ENCODE measurements around the gene DHRS7B. TPM values are rescaled to one million over a fixed set of nuclear protein-coding genes. Genes with fewer than 3 reads are reported as not detected.
"Not testable (repeated sequence)": the region's sequence is repeated elsewhere in the genome, so short reads cannot be mapped to it uniquely, and the experiment has no call there.

DHRS7B gene
- total and polyA plus RNA-seq, 12 donors = 17.1 to 48.6 (median 27.3) TPM

DNA sequence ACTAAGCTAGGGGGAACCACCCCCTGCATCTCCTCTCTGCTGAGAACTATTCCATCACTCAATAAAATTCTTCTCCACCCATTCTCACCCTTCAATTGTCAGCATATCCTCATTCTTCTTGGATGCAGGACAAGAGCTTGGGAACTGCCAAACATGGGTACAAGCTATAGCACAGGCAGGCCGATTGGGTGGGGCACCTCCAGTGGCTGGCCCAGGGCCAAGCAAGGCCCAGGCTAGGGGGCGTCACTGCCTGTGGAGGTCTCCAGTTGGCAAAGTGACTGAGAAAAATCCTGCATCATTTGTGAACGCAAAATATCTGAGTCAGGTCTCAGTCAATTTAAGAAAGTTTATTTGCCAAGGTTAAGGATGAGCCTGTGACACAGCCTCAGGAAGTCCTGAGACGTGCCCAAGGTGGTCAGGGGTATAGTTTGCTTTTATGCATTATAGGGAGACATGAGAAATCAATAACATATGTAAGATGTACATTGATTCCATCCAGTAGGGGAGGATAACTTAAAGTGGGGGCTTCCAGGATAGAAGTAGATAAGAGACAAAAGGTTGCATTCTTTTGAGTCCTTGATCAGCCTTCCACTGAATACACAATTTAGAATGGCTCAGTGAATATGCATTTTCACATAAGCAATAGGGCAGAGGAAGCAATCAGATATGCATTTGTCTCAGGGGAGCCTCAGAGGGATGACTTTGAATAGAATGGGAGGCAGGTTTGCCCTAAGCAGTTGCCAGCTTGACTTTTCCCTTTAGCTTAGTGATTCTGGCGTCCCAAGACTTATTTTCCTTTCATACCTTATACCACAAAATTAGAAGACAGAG, 21.5 kb upstream of the DHRS7B start:
- 74 to 80% methylated on average over 5 of the region's 5 CpGs for WGBS, 2 donors
- ATAC-seq (no peak), DNase-seq (no peak)
- Histone ChIP-seq H3K27ac (no peak overlapping the region), H3K36me3 (no peaks in the 10 kb centered on the region), H3K4me3 (no peak overlapping the region), H3K4me1 (no peaks in the 10 kb centered on the region), H3K27me3 (no peaks in the 10 kb centered on the region), H3K9me3 (no peaks in the 10 kb centered on the region)
- intact Hi-C loops (cut with DNase I) = loop anchor here in 1 of 10 donors (10.0 kb wide), 1 partner anchor 60 kb away; the partner anchor contains the start of gene USP22
- TF ChIP-seq, protein P1, sequence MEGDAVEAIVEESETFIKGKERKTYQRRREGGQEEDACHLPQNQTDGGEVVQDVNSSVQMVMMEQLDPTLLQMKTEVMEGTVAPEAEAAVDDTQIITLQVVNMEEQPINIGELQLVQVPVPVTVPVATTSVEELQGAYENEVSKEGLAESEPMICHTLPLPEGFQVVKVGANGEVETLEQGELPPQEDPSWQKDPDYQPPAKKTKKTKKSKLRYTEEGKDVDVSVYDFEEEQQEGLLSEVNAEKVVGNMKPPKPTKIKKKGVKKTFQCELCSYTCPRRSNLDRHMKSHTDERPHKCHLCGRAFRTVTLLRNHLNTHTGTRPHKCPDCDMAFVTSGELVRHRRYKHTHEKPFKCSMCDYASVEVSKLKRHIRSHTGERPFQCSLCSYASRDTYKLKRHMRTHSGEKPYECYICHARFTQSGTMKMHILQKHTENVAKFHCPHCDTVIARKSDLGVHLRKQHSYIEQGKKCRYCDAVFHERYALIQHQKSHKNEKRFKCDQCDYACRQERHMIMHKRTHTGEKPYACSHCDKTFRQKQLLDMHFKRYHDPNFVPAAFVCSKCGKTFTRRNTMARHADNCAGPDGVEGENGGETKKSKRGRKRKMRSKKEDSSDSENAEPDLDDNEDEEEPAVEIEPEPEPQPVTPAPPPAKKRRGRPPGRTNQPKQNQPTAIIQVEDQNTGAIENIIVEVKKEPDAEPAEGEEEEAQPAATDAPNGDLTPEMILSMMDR (IDR thresholded peaks at IDR 0.05) = no peak

DNA sequence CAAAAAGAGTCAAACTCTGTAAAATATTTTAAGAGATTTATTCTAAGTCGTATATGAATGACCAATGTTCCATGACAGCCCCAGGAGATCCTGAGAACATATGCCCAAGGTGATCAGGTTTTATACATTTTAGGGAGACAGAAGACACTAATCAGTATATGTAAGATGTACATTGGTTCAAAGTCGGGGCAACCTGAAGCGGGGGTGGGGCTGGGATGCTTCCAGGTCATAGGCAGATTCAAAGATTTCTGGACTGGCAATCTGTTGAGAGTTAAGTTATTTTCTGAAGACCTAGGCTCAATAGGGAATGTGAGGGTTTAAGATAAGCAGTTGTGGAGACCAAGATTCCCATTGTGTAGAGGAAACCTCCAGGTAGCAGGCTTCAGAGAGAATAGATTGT, 20.4 kb upstream of the DHRS7B start:
- DNase-seq (no peak), ATAC-seq (no peak)
- intact Hi-C loops (cut with DNase I) = loop anchor here in 1 of 10 donors (10.0 kb wide), 1 partner anchor 62 kb away; the partner anchor contains the start of gene USP22
- TF ChIP-seq, protein P1 (IDR thresholded peaks at IDR 0.05) = no peak
- Histone ChIP-seq H3K9me3 (no peaks in the 10 kb centered on the region), H3K27me3 (no peaks in the 10 kb centered on the region), H3K36me3 (no peaks in the 10 kb centered on the region), H3K4me3 (no peak overlapping the region), H3K4me1 (no peaks in the 10 kb centered on the region), H3K27ac (no peak overlapping the region)
- WGBS, 2 donors = 88 to 92% methylated on average over 3 of the region's 3 CpGs

DNA sequence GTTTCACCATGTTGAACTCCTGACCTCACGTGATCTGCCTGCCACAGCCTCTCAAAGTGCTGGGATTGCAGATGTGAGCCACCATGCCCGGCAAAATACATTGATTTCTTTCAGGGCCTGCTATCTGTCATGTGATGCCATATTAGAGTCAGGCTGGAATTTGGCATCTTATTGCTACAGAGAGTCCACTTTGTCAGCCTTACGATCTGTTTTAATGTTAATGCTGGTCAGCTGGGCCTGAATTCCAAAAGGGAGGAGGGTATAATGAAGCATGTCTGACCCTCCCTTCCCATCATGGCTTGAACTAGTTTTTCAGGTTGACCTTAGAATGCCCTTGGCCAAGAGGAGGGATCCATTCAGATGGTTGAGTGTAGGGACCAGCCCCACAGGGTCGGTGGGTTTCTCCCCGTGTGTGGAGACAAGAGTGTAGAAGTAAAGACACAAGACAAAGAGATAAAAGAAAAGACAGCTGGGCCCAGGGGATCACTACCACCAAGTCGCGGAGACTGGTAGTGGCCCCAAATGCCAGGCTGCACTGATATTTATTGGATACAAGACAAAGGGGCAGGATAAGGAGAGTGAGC, 19.6 kb upstream of the DHRS7B start:
- not testable (repeated sequence) for H3K27me3 ChIP-seq, H3K4me3 ChIP-seq, H3K27ac ChIP-seq, H3K9me3 ChIP-seq, H3K36me3 ChIP-seq, H3K4me1 ChIP-seq, ATAC-seq, DNase-seq
- intact Hi-C loops (cut with DNase I) = loop anchor here in 1 of 10 donors (10.0 kb wide), 1 partner anchor 62 kb away; the partner anchor contains the start of gene USP22
- 82% methylated on average over 7 of the region's 7 CpGs for WGBS, 2 donors

DNA sequence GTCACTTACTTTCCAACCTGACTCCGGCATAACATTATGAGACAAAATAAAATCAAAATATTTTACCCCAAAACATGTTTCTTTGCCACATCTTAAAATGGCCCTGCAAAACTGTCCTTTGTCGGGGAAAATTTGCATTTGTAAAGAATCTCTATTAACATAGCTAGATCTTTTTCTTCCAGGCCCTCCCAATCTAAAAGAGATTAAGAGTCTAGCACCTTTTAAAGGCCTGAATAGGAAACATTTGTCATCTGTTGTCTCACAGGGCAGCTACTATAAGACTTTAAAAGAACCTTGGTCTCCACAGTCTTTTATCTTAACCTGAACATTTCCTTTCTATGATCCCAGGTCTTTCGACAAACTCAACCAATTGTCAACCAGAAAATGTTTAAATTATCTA, 18.1 kb upstream of the DHRS7B start:
- Histone ChIP-seq H3K36me3 (no peaks in the 10 kb centered on the region), H3K4me3 (no peak overlapping the region), H3K27ac (no peak overlapping the region), H3K9me3 (no peaks in the 10 kb centered on the region), H3K27me3 (no peaks in the 10 kb centered on the region), H3K4me1 (no peaks in the 10 kb centered on the region)
- no peak for ATAC-seq
- no peak for DNase-seq
- TF ChIP-seq, protein P1 (IDR thresholded peaks at IDR 0.05) = no peak
- intact Hi-C loops (cut with DNase I) = loop anchor here in 1 of 10 donors (10.0 kb wide), 1 partner anchor 64 kb away; the partner anchor contains the start of gene USP22
- WGBS, 2 donors = 82 to 84% methylated on average over 3 of the region's 3 CpGs

All from heart right ventricle (tissue), 16 donors.